ENCODE results near the gene SETD1A. TPM values are rescaled to one million over a fixed set of nuclear protein-coding genes. Genes with fewer than 3 reads are reported as not detected.

Gene SETD1A
- total RNA-seq, 2 experiments from 2014 or later, result 26.5 to 26.6 TPM

- peaks cover 13% of the 10 kb centered on the region for H3K27me3 Mint-ChIP-seq
- H3K9me3 Mint-ChIP-seq, result no peaks in the 10 kb centered on the region
- peaks cover 3% of the 10 kb centered on the region for H3K4me1 Mint-ChIP-seq
- ChIA-PET CTCF (interaction anchor here (1.0 to 2.8 kb wide), 5 partner anchors 8 to 141 kb away, joined by 3 to 10 read pairs (median 4); no protein-coding TSS in a partner anchor), POLR2A (no interaction called here)
- H3K4me3 Mint-ChIP-seq, result no peak overlapping the region
- H3K36me3 Mint-ChIP-seq (ENCODE audit: low read depth), result no peaks in the 10 kb centered on the region
- H3K27ac Mint-ChIP-seq, result no peak overlapping the region
- DNase-seq, result no peak
These were observed 44.1 kb downstream of the SETD1A start for GRCh38 chr16:31001507-31002249.

GRCh38 chr16:31002250-31002700 is 44.7 kb downstream of the SETD1A start:
- CTCF ChIA-PET, result interaction anchor here (1.0 to 2.8 kb wide), 5 partner anchors 8 to 140 kb away, joined by 3 to 10 read pairs (median 4); no protein-coding TSS in a partner anchor
- POLR2A ChIA-PET, result no interaction called here
- Mint-ChIP-seq H3K27ac (no peak overlapping the region), H3K9me3 (no peaks in the 10 kb centered on the region), H3K4me1 (no peaks in the 10 kb centered on the region), H3K27me3 (peaks cover 14% of the 10 kb centered on the region), H3K4me3 (no peak overlapping the region), H3K36me3 (ENCODE audit: low read depth) (no peaks in the 10 kb centered on the region)
- DNase-seq, result no peak

GRCh38 chr16:31002862-31003341 is 45.3 kb downstream of the SETD1A start:
- Mint-ChIP-seq H3K27ac (no peak overlapping the region), H3K36me3 (ENCODE audit: low read depth) (no peaks in the 10 kb centered on the region), H3K4me3 (no peak overlapping the region), H3K27me3 (peaks cover 14% of the 10 kb centered on the region), H3K9me3 (no peaks in the 10 kb centered on the region), H3K4me1 (no peaks in the 10 kb centered on the region)
- ChIA-PET POLR2A (no interaction called here), CTCF (interaction anchor here (1.0 to 2.8 kb wide), 5 partner anchors 9 to 139 kb away, joined by 3 to 10 read pairs (median 4); no protein-coding TSS in a partner anchor)
- DNase-seq, result no peak

- Mint-ChIP-seq H3K4me1 (no peaks in the 10 kb centered on the region), H3K27ac (no peak overlapping the region), H3K9me3 (no peaks in the 10 kb centered on the region), H3K27me3 (peaks cover 7% of the 10 kb centered on the region), H3K36me3 (ENCODE audit: low read depth) (no peaks in the 10 kb centered on the region), H3K4me3 (no peak overlapping the region)
- ChIA-PET POLR2A (no interaction called here), CTCF (interaction anchor here (1.1 to 2.8 kb wide), 2 partner anchors 16 to 138 kb away, joined by 3 to 10 read pairs; no protein-coding TSS in a partner anchor)
- DNase-seq, result no peak
These were observed 46.2 kb downstream of the SETD1A start for GRCh38 chr16:31003744-31004143.

GRCh38 chr16:31004658-31005057 is 47.1 kb downstream of the SETD1A start:
- no peak for DNase-seq
- ChIA-PET CTCF (interaction anchor here (1.3 to 2.8 kb wide), 2 partner anchors 94 to 138 kb away, joined by 3 to 10 read pairs; no protein-coding TSS in a partner anchor), POLR2A (no interaction called here)
- no peak overlapping the region for H3K4me3 Mint-ChIP-seq
- H3K9me3 Mint-ChIP-seq, result no peaks in the 10 kb centered on the region
- peaks cover 13% of the 10 kb centered on the region for H3K27me3 Mint-ChIP-seq
- H3K27ac Mint-ChIP-seq, result no peak overlapping the region
- H3K36me3 Mint-ChIP-seq (ENCODE audit: low read depth), result no peaks in the 10 kb centered on the region
- peaks cover under 1% of the 10 kb centered on the region for H3K4me1 Mint-ChIP-seq

DNA sequence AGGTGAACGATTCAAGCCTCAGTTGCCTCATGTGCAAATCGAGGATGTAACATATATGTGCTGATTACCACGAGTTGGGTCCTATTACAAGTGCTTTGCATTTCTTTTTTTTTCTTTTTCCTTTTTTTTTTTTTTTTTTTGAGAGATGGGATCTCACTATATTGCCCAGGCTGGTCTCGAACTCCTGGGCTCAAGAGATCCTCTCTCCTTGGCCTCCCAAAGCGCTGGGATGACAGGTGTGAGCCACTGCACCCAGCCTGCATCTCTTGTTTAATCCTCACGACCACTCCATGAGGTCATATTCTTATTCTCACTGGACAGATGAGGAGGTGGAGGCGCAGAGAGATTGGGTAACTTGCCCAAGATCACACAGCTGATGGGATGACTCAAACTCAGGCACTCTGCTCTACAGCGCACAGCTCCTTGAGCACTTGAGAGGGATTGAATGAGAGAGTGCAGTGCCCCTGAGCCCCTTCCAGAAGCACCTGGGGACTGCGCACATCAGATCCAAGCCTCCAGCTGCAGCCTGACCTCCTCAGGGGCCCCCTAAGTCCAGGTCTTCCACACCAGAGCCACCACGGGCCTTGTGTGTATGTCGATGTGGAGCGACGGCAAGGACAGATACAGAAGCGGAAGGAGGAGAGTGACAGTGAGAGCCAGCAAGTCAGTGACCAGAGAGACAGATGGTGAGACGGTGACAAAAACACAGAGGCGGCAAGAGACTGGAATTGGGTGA is 48.0 kb downstream of the SETD1A start:
- Mint-ChIP-seq H3K27ac (no peak overlapping the region), H3K9me3 (no peaks in the 10 kb centered on the region), H3K36me3 (ENCODE audit: low read depth) (no peaks in the 10 kb centered on the region), H3K4me1 (peaks cover 4% of the 10 kb centered on the region), H3K4me3 (no peak overlapping the region), H3K27me3 (peaks cover 18% of the 10 kb centered on the region)
- POLR2A ChIA-PET, result no interaction called here
- DNase-seq, result no peak
- CTCF ChIA-PET, result interaction anchor here (1.3 kb wide), 1 partner anchor 93 kb away, joined by 3 read pairs; no protein-coding TSS in a partner anchor

DNA sequence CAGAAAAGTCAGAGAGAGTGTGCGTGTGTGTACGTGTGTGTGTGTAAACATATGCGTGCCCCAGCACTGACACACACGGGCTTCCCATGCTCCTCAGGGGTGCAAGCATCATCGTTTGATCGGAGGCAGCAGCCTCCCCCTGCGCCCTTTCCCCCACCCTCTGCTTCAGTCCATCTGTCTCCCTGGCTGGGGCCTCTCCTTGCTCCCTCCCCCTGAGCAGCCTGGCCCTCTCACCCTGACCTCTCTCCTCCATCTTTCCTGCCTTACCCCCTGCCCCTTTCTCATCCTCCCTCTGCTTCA is 48.5 kb downstream of the SETD1A start:
- no peak for DNase-seq
- H3K9me3 Mint-ChIP-seq, result no peaks in the 10 kb centered on the region
- CTCF ChIA-PET, result no interaction called here
- no peak overlapping the region for H3K27ac Mint-ChIP-seq
- POLR2A ChIA-PET, result no interaction called here
- peaks cover 6% of the 10 kb centered on the region for H3K4me1 Mint-ChIP-seq
- H3K4me3 Mint-ChIP-seq, result no peak overlapping the region
- H3K27me3 Mint-ChIP-seq, result peaks cover 21% of the 10 kb centered on the region
- H3K36me3 Mint-ChIP-seq (ENCODE audit: low read depth), result no peaks in the 10 kb centered on the region

DNA sequence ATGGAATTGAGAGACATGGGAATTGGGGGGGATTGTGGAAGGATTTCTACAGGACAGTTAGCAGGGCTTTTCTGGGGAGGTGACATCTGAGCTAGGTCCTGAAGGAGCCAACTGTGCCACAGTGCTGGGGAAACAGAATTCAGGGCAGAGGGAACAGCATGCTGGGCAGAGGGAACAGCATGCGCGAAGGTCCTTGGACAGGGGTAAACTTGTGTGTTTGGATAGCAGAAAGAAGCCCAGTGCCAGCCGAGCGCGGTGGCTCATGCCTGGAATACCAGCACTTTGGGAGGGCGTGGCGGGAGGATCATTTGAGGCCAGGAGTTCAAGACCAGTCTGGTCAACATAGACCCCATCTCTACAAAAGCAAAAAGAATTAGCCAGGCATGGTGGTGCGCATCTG is 49.0 kb downstream of the SETD1A start:
- no peaks in the 10 kb centered on the region for H3K36me3 Mint-ChIP-seq (ENCODE audit: low read depth)
- H3K4me1 Mint-ChIP-seq, result peaks cover 11% of the 10 kb centered on the region
- DNase-seq, result no peak
- peaks cover 27% of the 10 kb centered on the region for H3K27me3 Mint-ChIP-seq
- H3K4me3 Mint-ChIP-seq, result no peak overlapping the region
- no peak overlapping the region for H3K27ac Mint-ChIP-seq
- ChIA-PET CTCF (no interaction called here), POLR2A (no interaction called here)
- no peaks in the 10 kb centered on the region for H3K9me3 Mint-ChIP-seq

DNA sequence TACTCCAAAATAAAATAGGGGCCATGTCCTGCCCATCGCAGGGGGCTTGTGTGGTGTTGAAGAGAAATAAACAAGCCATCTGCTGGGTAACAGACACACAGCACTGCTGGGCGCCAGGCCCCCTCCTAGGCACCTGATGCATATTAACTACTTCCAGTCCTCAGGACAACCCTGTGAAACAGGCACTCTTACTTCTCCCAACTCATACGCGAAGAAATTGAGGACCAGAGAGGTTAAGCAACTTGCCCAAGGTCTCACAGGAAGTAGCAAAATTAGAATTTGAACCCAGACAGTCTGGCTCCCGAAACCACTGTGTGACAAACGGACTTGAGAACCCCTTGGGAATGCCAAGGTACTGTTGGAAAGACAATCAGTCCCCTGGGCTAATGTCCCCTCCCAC is 50.1 kb downstream of the SETD1A start:
- ChIA-PET POLR2A (no interaction called here), CTCF (no interaction called here)
- H3K36me3 Mint-ChIP-seq (ENCODE audit: low read depth), result no peaks in the 10 kb centered on the region
- peaks cover 12% of the 10 kb centered on the region for H3K4me1 Mint-ChIP-seq
- peaks cover 33% of the 10 kb centered on the region for H3K27me3 Mint-ChIP-seq
- H3K9me3 Mint-ChIP-seq, result no peaks in the 10 kb centered on the region
- no peak overlapping the region for H3K4me3 Mint-ChIP-seq
- H3K27ac Mint-ChIP-seq, result no peak overlapping the region
- no peak for DNase-seq

DNA sequence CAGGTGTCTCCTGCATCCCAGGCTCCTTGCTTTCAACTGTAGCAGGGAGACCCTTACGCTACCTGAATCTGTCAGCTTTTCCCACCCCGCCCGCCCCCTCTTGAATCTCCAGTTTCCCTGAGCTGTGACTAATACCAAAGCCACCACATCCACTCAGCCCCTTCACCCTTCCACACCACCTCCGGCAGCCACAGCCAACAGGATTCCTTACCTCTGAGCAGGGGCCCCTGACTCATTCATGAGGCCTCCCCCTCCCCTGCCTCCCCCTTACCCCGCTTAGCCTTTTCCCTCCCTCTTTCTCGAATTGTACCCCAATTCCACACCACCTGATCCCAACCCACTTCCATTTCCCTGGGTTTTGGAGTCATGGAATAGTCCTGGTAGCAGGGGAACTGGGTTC is 50.6 kb downstream of the SETD1A start:
- ChIA-PET CTCF (interaction anchor here (1.4 kb wide), 1 partner anchor 9 kb away, joined by 3 read pairs; no protein-coding TSS in a partner anchor), POLR2A (no interaction called here)
- Mint-ChIP-seq H3K27ac (no peak overlapping the region), H3K9me3 (no peaks in the 10 kb centered on the region), H3K27me3 (peaks cover 35% of the 10 kb centered on the region), H3K4me3 (no peak overlapping the region), H3K4me1 (peaks cover 12% of the 10 kb centered on the region), H3K36me3 (ENCODE audit: low read depth) (no peaks in the 10 kb centered on the region)
- DNase-seq, result no peak

- Mint-ChIP-seq H3K9me3 (no peaks in the 10 kb centered on the region), H3K27me3 (peaks cover 39% of the 10 kb centered on the region), H3K4me3 (no peak overlapping the region), H3K4me1 (peaks cover 12% of the 10 kb centered on the region), H3K27ac (no peak overlapping the region), H3K36me3 (ENCODE audit: low read depth) (no peaks in the 10 kb centered on the region)
- CTCF ChIA-PET, result interaction anchor here (1.4 kb wide), 1 partner anchor 9 kb away, joined by 3 read pairs; no protein-coding TSS in a partner anchor
- POLR2A ChIA-PET, result no interaction called here
- DNase-seq, result no peak
These were observed 51.0 kb downstream of the SETD1A start for GRCh38 chr16:31008551-31008950.

DNA sequence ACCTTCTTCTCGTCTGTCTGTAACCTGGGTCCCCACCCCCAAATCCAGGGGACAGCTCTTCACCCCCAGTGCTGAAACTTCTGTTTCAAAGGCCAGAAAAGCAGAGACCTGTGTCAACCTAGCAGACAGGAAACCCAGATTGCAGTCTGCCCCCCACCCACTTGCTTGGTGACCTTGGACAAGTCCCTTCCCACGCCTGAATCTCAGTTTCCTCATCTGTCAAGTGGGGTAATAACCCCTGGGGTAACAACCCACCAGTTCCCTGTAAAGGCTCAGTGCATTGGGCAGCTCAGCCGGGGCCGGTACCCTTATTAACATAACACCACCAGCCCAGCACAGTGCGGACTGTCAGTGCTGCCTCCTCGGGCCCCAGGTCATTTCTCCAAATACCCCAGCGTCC is 51.6 kb downstream of the SETD1A start:
- H3K27me3 Mint-ChIP-seq, result peaks cover 42% of the 10 kb centered on the region
- no peaks in the 10 kb centered on the region for H3K36me3 Mint-ChIP-seq (ENCODE audit: low read depth)
- H3K9me3 Mint-ChIP-seq, result no peaks in the 10 kb centered on the region
- no peak for DNase-seq
- H3K4me1 Mint-ChIP-seq, result peaks cover 12% of the 10 kb centered on the region
- POLR2A ChIA-PET, result no interaction called here
- no peak overlapping the region for H3K27ac Mint-ChIP-seq
- no peak overlapping the region for H3K4me3 Mint-ChIP-seq
- CTCF ChIA-PET, result interaction anchor here (1.4 kb wide), 1 partner anchor 10 kb away, joined by 3 read pairs; no protein-coding TSS in a partner anchor

GRCh38 chr16:31009894-31010584 is 52.5 kb downstream of the SETD1A start:
- H3K4me3 Mint-ChIP-seq, result peak overlapping the region; percentile 39
- peak overlapping the region; percentile 33 for H3K27ac Mint-ChIP-seq
- no peak for DNase-seq
- ChIA-PET CTCF (no interaction called here), POLR2A (no interaction called here)
- no peaks in the 10 kb centered on the region for H3K9me3 Mint-ChIP-seq
- H3K36me3 Mint-ChIP-seq (ENCODE audit: low read depth), result no peaks in the 10 kb centered on the region
- peaks cover 12% of the 10 kb centered on the region for H3K4me1 Mint-ChIP-seq
- peaks cover 46% of the 10 kb centered on the region for H3K27me3 Mint-ChIP-seq

All from activated CD4-positive, alpha-beta T cell treated with anti-CD3 and anti-CD28 coated beads, Interleukin-2, amount 10 ng/mL, durations not matched to agents 7 days and 5 days (primary cell).